C4-2B (cell line): Measurements from ENCODE around the gene PPL.

ENCODE experiments used
- H3K27ac ChIP-seq: fragments of 450-650 bp; 2 replicates; pipeline ENCODE4 v1.5.1; 2017
- ZFX ChIP-seq: fragments of 450-650 bp; IDR thresholded peaks from 2 replicates; pipeline ENCODE4 v1.6.1; 2017
- TF ChIP-seq, protein P1 (sequence below): fragments of 450-650 bp; conservative IDR thresholded peaks from 2 replicates; pipeline ENCODE4 v1.5.1; 2017; ENCODE audit warnings: mild to moderate bottlenecking

PPL gene

DNA sequence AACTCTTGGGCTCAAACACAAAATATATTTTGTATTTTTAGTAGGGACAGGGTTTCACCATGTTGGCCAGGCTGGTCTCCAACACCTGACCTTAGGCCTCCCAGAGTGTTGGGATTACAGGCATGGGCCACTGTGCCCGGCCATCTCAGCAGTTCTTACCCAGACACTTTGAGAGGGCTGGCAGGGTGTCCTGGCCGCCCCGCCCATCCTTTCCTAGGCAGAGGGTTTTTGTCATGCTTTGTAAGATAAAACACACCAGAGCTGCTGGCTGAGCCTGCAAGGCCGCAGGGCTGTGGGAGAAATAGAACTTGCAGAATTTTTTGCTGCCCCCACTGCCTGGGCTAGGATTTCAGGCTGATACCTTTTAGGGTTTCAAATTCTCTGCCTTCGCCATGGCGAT is 8.7 kb downstream of the PPL start:
- H3K27ac ChIP-seq = no peak overlapping the region
- TF ChIP-seq, protein P1, sequence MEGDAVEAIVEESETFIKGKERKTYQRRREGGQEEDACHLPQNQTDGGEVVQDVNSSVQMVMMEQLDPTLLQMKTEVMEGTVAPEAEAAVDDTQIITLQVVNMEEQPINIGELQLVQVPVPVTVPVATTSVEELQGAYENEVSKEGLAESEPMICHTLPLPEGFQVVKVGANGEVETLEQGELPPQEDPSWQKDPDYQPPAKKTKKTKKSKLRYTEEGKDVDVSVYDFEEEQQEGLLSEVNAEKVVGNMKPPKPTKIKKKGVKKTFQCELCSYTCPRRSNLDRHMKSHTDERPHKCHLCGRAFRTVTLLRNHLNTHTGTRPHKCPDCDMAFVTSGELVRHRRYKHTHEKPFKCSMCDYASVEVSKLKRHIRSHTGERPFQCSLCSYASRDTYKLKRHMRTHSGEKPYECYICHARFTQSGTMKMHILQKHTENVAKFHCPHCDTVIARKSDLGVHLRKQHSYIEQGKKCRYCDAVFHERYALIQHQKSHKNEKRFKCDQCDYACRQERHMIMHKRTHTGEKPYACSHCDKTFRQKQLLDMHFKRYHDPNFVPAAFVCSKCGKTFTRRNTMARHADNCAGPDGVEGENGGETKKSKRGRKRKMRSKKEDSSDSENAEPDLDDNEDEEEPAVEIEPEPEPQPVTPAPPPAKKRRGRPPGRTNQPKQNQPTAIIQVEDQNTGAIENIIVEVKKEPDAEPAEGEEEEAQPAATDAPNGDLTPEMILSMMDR = no peak
- no peak for TF ChIP-seq ZFX

DNA sequence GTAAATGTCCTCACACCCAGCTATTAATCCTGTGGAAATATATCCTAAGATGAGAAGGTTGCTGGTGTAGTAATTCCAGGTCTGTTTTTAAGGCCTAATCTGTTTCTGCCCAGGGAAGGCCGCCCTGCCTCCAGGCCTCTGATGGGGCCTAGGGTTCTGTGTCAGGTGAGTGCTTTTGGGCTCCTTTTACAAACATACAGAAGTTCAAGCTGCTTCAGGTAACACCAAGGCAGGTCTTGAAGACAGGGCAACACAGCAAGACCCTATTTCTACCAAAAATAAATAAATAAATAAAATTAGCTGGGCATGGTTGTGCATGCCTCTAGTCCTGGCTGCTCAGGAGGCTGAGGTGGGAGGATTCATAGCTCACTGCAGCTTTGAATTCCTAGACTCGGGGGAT is 9.3 kb downstream of the PPL start:
- H3K27ac ChIP-seq = no peak overlapping the region
- TF ChIP-seq, protein P1 = no peak

DNA sequence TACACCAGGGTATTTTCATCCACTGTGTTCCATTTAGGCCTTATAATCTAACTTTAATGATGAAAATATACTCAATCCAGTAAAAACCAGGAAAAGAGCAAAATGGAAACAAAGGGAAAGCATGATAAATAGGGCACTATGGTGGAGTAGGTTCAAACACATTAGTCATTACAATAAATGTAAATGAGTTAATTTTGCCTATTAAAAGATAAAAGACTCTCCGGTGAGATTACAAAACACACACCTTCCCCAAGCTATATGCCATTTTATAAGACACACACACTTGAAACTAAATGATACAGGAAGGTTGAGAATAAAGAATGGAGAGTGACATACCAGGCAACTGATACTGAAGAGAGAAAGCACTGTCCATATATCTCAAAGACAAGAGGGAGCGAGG is 10.0 kb downstream of the PPL start:
- no peak overlapping the region for H3K27ac ChIP-seq
- TF ChIP-seq, protein P1 = no peak
- TF ChIP-seq ZFX = no peak

DNA sequence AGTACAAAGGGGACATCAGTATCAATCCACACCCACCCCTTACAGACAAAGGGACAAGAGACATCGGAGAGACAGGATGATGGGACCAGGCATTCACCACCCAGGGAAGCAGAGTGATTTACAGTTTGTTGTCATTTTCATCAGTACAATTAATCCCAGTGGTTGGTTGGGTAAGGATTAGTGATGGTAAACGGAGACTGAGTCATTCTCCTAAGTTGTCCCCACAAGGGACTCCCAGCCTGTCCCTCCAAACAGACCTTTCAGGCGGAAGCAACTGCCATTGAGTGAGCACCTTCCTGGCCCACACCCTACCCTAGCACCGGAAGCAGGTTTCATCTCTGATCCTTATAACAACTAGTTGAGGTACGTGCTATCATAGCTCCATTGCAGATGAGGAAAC is 11.2 kb downstream of the PPL start:
- no peak overlapping the region for H3K27ac ChIP-seq
- no peak for TF ChIP-seq ZFX
- TF ChIP-seq, protein P1 = no peak

DNA sequence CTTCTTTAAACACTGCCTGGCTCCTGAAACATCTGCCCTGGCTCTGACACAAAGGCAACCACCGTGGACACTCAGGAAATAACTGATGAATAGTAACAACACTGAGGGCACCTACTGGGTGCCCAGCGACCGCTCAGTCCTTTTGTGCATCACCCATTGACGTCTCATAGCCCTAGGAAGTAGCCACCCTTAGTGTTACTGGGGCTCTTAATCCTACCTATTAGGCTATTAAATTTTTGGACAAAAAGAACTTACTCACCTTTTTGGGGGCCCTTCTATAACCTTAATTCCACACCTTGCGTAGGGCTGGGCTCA is 11.7 kb downstream of the PPL start:
- H3K27ac ChIP-seq = no peak overlapping the region

DNA sequence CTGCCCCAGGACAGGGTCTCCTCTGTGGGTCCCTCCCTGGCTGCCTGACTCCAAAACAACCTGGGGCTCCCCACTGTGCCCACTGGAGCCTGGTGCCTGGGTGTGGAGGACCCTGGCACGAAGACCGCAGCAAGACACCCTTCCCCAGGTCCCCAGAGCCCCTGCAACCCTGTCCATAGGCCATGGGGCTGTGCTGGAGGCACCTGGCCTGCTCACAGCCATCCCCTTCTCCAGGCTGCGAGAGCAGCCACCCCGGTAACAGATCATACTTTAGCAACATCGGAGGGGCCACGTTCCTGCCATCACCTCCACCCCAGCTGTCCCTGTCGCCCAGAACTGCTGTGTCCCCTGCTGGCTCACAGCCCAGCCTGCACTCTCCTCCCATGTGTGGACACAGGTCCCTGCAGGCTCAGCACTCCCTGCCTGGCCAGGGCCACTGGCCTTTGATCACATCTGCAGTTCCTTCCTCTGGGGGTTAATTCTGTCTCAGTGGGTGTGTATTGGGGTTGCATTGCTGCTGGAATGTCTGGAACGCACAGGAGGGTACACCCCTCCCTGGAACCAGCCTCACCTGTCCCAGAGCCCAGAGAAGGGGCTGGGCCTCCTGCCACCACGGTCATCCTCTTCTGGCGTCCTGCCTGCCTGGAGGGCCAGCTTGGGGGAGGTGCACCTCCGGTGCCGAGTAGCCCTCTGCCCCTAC is 12.2 kb downstream of the PPL start:
- no peak overlapping the region for H3K27ac ChIP-seq
- TF ChIP-seq, protein P1 = no peak
- no peak for TF ChIP-seq ZFX

More for the DNA sequence above, 11.7 kb downstream of the PPL start:
- TF ChIP-seq ZFX = no peak
- TF ChIP-seq, protein P1 = no peak

DNA sequence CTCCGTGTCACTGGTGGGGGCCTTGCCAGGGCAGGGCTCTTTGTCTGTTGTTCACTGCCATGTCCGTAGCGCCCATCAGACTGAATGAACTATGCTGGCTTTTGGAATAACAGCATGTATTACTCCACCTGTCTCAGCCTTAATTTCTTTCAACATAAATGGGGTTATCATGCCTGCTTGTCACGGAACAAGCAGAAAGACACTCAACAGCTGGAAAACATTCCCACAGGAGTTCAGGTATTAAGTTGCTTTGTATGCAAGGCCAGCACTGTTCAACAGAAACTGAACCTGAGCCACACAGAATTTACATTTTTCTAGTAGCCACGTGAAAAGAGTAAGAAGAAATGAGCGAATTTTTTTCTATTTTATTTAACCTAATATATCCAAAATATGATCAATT is 13.1 kb downstream of the PPL start:
- no peak overlapping the region for H3K27ac ChIP-seq
- no peak for TF ChIP-seq ZFX
- TF ChIP-seq, protein P1 = no peak
